ENCODE data around the gene MYH9. TPM values are rescaled to one million over a fixed set of nuclear protein-coding genes. Genes with fewer than 3 reads are reported as not detected.
"Not testable (repeated sequence)": the region's sequence is repeated elsewhere in the genome, so short reads cannot be mapped to it uniquely, and the experiment has no call there.

The MYH9 gene
- total RNA-seq, 2 donors from 2014 or later, result 1,447 to 1,631 TPM

DNA sequence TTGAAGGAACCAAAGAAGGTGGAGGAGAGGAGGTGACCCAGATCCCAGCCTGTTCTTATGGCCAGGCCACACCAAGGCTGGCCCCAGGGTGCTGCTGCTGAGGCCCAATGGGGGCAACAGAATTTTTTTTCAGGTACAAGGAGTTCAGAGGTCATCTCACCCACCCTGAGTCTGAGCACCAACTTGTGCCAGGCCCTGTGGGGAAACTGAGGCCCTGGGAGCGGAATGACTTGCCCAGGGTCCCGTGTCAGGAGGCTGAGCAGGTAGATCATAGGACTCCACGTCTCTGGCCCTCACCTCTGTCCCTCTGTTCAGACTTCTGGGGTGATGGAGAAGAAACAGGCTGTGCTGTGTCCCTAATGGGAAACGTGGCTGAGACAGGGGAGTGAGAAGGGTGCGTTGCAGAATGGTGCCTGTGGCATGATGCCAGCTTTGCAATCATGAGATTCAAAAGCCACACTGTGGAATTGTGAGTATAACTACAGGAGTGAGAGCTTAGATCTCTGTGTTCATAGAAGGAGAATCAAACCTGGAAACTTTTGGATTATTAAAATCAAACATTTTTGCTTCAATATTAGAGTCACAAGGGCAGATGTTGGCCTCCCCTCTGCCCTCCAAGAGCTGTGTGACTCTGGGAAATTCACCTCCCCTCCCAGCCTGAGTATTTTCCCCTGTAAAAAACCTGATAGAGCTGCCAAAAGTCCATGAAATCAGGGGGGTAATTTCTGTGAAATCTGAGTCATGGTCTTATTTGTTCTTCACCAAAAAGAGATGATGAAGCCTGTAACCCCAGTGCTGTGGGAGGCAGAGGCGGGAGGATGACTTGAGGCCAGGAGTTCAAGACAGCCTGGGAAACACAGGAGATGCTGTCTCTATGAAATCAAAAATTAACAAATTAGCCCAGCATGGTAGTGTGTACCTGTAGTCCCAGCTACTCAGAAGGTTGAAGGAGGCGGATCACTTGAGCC is 134.0 kb downstream of the MYH9 start:
- Histone ChIP-seq H3K36me3 (no peaks in the 10 kb centered on the region), H3K27ac (peak overlapping the region; percentile 29 to 61), H3K4me3 (peak overlapping the region; percentile 71), H3K9me3 (no peaks in the 10 kb centered on the region), H3K27me3 (replicated peaks; ENCODE audit: insufficient read depth) (no peaks in the 10 kb centered on the region), H3K4me1 (ENCODE audit: control insufficient read depth in 1 of 2, low read depth in 2 of 2) (peaks cover 9 to 37% of the 10 kb centered on the region in 2 donors)
- ATAC-seq (ENCODE audit: insufficient number of reproducible peaks, low FRiP score, low read depth) (no peak), DNase-seq (ENCODE audit: low spot score) (no peak)
- TF ChIP-seq CTCF (IDR thresholded peaks at IDR 0.05), result no peak

GRCh38 chr22:36252754-36253522 is 134.8 kb downstream of the MYH9 start, which contains the start of gene APOL1:
TSS of gene APOL1 (plus strand) at chr22:36253133. CDS start at chr22:36254956, 1,823 bp downstream.
- Histone ChIP-seq H3K4me1 (ENCODE audit: control insufficient read depth in 1 of 2, low read depth in 2 of 2) (peaks cover 9 to 29% of the 10 kb centered on the region in 2 donors), H3K27me3 (replicated peaks; ENCODE audit: insufficient read depth) (no peaks in the 10 kb centered on the region), H3K4me3 (peak within 1 kb of the TSS; percentile 71), H3K9me3 (no peaks in the 10 kb centered on the region), H3K36me3 (no peaks in the 10 kb centered on the region), H3K27ac (peak within 1 kb of the TSS; percentile 29 to 61)
- no peak for TF ChIP-seq CTCF (IDR thresholded peaks at IDR 0.05)
- DNase-seq (ENCODE audit: low spot score) (no peak), ATAC-seq (ENCODE audit: insufficient number of reproducible peaks, low FRiP score, low read depth) (peak; percentile 42)

DNA sequence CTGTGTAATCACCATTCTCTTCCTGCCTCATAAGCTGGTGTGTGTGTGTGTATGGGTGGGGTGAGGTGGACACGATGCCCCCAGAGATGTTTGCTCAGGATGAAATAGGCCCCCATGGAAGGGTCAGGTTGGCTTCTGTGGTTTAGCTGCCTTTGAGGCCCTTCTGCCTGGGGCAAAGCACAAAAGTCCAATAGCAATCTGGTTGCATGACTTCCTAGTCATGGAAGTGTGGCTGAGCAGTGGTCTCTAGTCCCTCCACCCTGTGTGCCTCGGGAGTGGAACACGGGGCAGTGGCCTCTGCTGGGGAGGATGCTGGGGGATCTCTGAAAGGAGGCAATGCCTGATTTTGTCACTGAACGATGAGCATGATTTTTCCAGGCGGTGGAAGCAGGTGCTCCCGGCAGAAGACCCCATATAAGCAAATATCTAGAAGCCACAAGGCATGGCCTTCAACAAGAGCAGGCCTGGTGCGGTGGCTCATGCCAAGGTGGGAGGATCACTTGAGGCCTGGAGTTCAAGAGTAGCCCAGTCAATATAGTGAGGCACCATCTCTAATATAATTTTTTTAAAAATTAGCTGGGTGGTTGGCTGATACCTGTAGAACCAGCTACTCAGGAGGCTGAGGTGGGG is 135.7 kb downstream of the MYH9 start:
- H3K9me3 ChIP-seq; ATAC-seq (ENCODE audit: insufficient number of reproducible peaks, low FRiP score, low read depth); H3K36me3 ChIP-seq; H3K27ac ChIP-seq; H3K27me3 ChIP-seq (replicated peaks; ENCODE audit: insufficient read depth); DNase-seq (ENCODE audit: low spot score); H3K4me3 ChIP-seq: not testable (repeated sequence)
- H3K4me1 ChIP-seq (ENCODE audit: control insufficient read depth in 1 of 2, low read depth in 2 of 2), result peaks cover 9 to 28% of the 10 kb centered on the region in 2 donors

GRCh38 chr22:36250292-36250960 is 137.3 kb downstream of the MYH9 start:
- H3K4me1 ChIP-seq (ENCODE audit: control insufficient read depth in 1 of 2, low read depth in 2 of 2), result peaks cover 9 to 29% of the 10 kb centered on the region in 2 donors
- not testable (repeated sequence) for H3K27ac ChIP-seq; H3K9me3 ChIP-seq; ATAC-seq (ENCODE audit: insufficient number of reproducible peaks, low FRiP score, low read depth); H3K27me3 ChIP-seq (replicated peaks; ENCODE audit: insufficient read depth); H3K4me3 ChIP-seq; H3K36me3 ChIP-seq; DNase-seq (ENCODE audit: low spot score)

- Histone ChIP-seq H3K4me1 (ENCODE audit: control insufficient read depth in 1 of 2, low read depth in 2 of 2) (peaks cover 14 to 29% of the 10 kb centered on the region in 2 donors), H3K4me3 (no peak overlapping the region), H3K9me3 (no peaks in the 10 kb centered on the region), H3K27me3 (replicated peaks; ENCODE audit: insufficient read depth) (no peaks in the 10 kb centered on the region), H3K27ac (no peak overlapping the region), H3K36me3 (no peaks in the 10 kb centered on the region)
- TF ChIP-seq CTCF (IDR thresholded peaks at IDR 0.05), result no peak
- no peak for DNase-seq (ENCODE audit: low spot score)
- no peak for ATAC-seq (ENCODE audit: insufficient number of reproducible peaks, low FRiP score, low read depth)
These were observed 138.6 kb downstream of the MYH9 start for GRCh38 chr22:36249160-36249559.

All from thoracic aorta (tissue), 2 donors.